ENCODE measurements around the gene CDCA7L. TPM values are rescaled to one million over a fixed set of nuclear protein-coding genes. Genes with fewer than 3 reads are reported as not detected.

The CDCA7L gene
- total RNA-seq, 1 donor, result 19.8 TPM

DNA sequence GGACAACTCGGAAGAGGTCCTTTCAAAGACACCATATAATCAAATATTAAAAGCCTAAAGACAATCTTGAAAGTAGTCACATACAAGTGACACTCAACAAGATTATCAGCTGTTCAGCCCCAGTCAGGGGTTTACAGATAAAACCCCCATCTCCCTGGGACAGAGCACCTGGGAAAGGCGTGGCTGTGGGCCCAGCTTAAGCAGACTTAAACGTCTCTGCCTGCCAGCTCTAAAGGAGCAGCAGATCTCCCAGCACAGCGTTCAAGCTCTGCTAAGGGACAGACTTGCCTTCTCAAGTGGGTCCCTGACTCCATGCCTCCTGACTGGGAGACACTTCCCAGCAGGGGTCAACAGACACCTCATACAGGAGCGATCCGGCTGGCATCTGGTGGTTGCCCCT lies 18.0 kb downstream of the CDCA7L start:
- H3K4me1 ChIP-seq (ENCODE audit: insufficient read depth, low read length), result peaks cover 7% of the 10 kb centered on the region
- no peaks in the 10 kb centered on the region for H3K9me3 ChIP-seq (ENCODE audit: low read depth, low read length)
- no peak overlapping the region for H3K4me3 ChIP-seq (ENCODE audit: low read length)
- no peaks in the 10 kb centered on the region for H3K27me3 ChIP-seq (ENCODE audit: insufficient read depth, low read length)

GRCh38 chr7:21926448-21926847 lies 19.3 kb downstream of the CDCA7L start:
- H3K9me3 ChIP-seq (ENCODE audit: low read depth, low read length), result no peaks in the 10 kb centered on the region
- no peaks in the 10 kb centered on the region for H3K27me3 ChIP-seq (ENCODE audit: insufficient read depth, low read length)
- no peak overlapping the region for H3K4me3 ChIP-seq (ENCODE audit: low read length)
- H3K4me1 ChIP-seq (ENCODE audit: insufficient read depth, low read length), result peaks cover 7% of the 10 kb centered on the region

GRCh38 chr7:21923658-21924057 lies 22.0 kb downstream of the CDCA7L start:
- H3K4me1 ChIP-seq (ENCODE audit: insufficient read depth, low read length), result peaks cover 7% of the 10 kb centered on the region
- no peaks in the 10 kb centered on the region for H3K9me3 ChIP-seq (ENCODE audit: low read depth, low read length)
- H3K27me3 ChIP-seq (ENCODE audit: insufficient read depth, low read length), result no peaks in the 10 kb centered on the region
- H3K4me3 ChIP-seq (ENCODE audit: low read length), result no peak overlapping the region

GRCh38 chr7:21922605-21923004 lies 23.1 kb downstream of the CDCA7L start:
- Histone ChIP-seq H3K27me3 (ENCODE audit: insufficient read depth, low read length) (no peaks in the 10 kb centered on the region), H3K4me1 (ENCODE audit: insufficient read depth, low read length) (peaks cover 7% of the 10 kb centered on the region), H3K9me3 (ENCODE audit: low read depth, low read length) (no peaks in the 10 kb centered on the region), H3K4me3 (ENCODE audit: low read length) (no peak overlapping the region)

DNA sequence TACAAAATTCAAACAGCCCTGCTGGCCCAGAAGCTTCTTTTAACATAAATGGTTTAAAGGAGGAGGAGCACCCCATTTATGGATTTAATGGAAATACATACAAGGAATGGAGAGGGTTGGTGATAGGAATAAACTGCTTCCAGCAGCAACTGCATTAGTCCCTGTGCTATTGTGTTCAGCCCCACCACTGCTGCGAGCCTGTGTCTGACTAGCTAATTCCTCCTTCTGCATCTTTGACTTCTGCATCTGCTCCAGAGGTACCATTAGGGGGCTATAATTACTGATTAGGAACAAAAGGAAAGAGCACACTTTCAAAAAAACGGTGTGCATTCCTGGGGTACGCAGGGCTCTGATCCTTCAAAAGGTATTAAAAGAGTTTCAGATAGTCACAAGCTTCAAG lies 24.8 kb downstream of the CDCA7L start:
- Histone ChIP-seq H3K4me3 (ENCODE audit: low read length) (no peak overlapping the region), H3K27me3 (ENCODE audit: insufficient read depth, low read length) (no peaks in the 10 kb centered on the region), H3K9me3 (ENCODE audit: low read depth, low read length) (no peaks in the 10 kb centered on the region), H3K4me1 (ENCODE audit: insufficient read depth, low read length) (peaks cover 7% of the 10 kb centered on the region)

DNA sequence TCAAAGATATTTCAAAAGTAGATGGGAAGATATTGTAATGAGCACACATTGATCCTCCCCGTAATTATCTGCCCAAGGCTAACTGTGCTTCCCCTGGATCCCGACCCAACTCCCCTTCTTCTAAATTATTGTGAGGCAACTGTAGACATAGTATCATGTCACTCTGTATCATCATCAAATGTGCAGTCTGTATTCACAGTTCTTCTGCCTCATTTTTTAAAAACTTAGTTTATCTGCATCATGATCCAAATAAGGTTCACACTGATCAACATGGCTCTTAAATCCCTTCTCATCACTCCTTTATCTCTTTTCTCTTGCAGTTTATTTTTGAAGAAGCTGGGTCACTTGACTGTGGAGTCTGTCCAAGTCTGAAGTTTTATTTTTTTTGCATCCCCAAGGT lies 27.5 kb downstream of the CDCA7L start:
- H3K27me3 ChIP-seq (ENCODE audit: insufficient read depth, low read length), result no peaks in the 10 kb centered on the region
- H3K4me3 ChIP-seq (ENCODE audit: low read length), result no peak overlapping the region
- no peaks in the 10 kb centered on the region for H3K9me3 ChIP-seq (ENCODE audit: low read depth, low read length)
- peaks cover 15% of the 10 kb centered on the region for H3K4me1 ChIP-seq (ENCODE audit: insufficient read depth, low read length)

GRCh38 chr7:21916629-21917028 lies 29.1 kb downstream of the CDCA7L start:
- no peak overlapping the region for H3K4me3 ChIP-seq (ENCODE audit: low read length)
- H3K4me1 ChIP-seq (ENCODE audit: insufficient read depth, low read length), result peaks cover 11% of the 10 kb centered on the region
- H3K27me3 ChIP-seq (ENCODE audit: insufficient read depth, low read length), result no peaks in the 10 kb centered on the region
- no peaks in the 10 kb centered on the region for H3K9me3 ChIP-seq (ENCODE audit: low read depth, low read length)

DNA sequence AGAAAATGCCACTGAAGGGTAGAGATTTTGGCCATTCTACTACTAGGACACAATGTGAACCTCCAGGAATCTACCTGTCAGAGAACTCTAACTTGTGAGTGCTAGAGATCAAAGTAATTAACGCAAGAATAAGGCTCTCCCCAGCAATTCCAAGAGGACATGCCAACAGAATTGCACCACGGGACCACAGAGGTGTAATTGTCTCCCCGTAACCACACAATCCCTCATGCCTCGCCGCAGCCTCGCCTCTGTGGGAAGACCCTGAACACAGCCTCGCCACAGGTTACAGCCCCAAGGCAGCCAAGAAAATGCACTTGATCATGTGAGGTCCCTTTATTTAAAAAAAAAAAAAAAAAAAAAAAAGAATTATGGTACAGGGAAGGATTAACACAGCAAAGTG lies 29.5 kb downstream of the CDCA7L start:
- Histone ChIP-seq H3K9me3 (ENCODE audit: low read depth, low read length) (no peaks in the 10 kb centered on the region), H3K4me3 (ENCODE audit: low read length) (no peak overlapping the region), H3K27me3 (ENCODE audit: insufficient read depth, low read length) (no peaks in the 10 kb centered on the region), H3K4me1 (ENCODE audit: insufficient read depth, low read length) (peaks cover 11% of the 10 kb centered on the region)

GRCh38 chr7:21915140-21915539 lies 30.6 kb downstream of the CDCA7L start:
- Histone ChIP-seq H3K4me1 (ENCODE audit: insufficient read depth, low read length) (peaks cover 11% of the 10 kb centered on the region), H3K4me3 (ENCODE audit: low read length) (no peak overlapping the region), H3K27me3 (ENCODE audit: insufficient read depth, low read length) (no peaks in the 10 kb centered on the region), H3K9me3 (ENCODE audit: low read depth, low read length) (no peaks in the 10 kb centered on the region)

- Histone ChIP-seq H3K27me3 (ENCODE audit: insufficient read depth, low read length) (no peaks in the 10 kb centered on the region), H3K4me3 (ENCODE audit: low read length) (no peak overlapping the region), H3K4me1 (ENCODE audit: insufficient read depth, low read length) (peaks cover 11% of the 10 kb centered on the region), H3K9me3 (ENCODE audit: low read depth, low read length) (no peaks in the 10 kb centered on the region)
Observed at GRCh38 chr7:21914671-21915070, 31.0 kb downstream of the CDCA7L start.

GRCh38 chr7:21912931-21913780 lies 32.5 kb downstream of the CDCA7L start:
- Histone ChIP-seq H3K27me3 (ENCODE audit: insufficient read depth, low read length) (no peaks in the 10 kb centered on the region), H3K9me3 (ENCODE audit: low read depth, low read length) (no peaks in the 10 kb centered on the region), H3K4me1 (ENCODE audit: insufficient read depth, low read length) (peaks cover 11% of the 10 kb centered on the region), H3K4me3 (ENCODE audit: low read length) (no peak overlapping the region)

DNA sequence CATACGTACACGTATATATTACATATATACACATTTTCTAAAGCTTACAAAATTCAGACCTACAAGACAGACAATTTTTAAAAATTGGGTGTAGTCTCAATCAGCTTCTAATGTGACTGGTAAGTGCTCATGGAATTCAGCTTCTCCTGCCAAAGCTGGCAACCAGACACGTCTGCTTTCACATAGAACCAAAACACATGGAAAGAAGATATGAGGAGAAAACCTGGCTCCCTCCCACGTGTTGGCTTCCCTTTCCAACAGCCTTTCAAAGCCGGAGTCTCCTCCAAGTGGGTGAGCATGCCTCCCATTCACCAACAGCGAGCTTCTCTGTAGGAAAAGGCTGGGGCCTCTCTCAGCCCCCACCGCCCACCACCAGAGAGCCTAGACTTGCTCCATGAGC lies 33.4 kb downstream of the CDCA7L start:
- no peak overlapping the region for H3K4me3 ChIP-seq (ENCODE audit: low read length)
- H3K27me3 ChIP-seq (ENCODE audit: insufficient read depth, low read length), result no peaks in the 10 kb centered on the region
- H3K9me3 ChIP-seq (ENCODE audit: low read depth, low read length), result no peaks in the 10 kb centered on the region
- peaks cover 11% of the 10 kb centered on the region for H3K4me1 ChIP-seq (ENCODE audit: insufficient read depth, low read length)

GRCh38 chr7:21911341-21911875 lies 34.3 kb downstream of the CDCA7L start:
- peaks cover 11% of the 10 kb centered on the region for H3K4me1 ChIP-seq (ENCODE audit: insufficient read depth, low read length)
- no peaks in the 10 kb centered on the region for H3K27me3 ChIP-seq (ENCODE audit: insufficient read depth, low read length)
- no peak overlapping the region for H3K4me3 ChIP-seq (ENCODE audit: low read length)
- no peaks in the 10 kb centered on the region for H3K9me3 ChIP-seq (ENCODE audit: low read depth, low read length)

GRCh38 chr7:21910253-21910652 lies 35.4 kb downstream of the CDCA7L start:
- Histone ChIP-seq H3K4me3 (ENCODE audit: low read length) (no peak overlapping the region), H3K27me3 (ENCODE audit: insufficient read depth, low read length) (no peaks in the 10 kb centered on the region), H3K4me1 (ENCODE audit: insufficient read depth, low read length) (peaks cover 11% of the 10 kb centered on the region), H3K9me3 (ENCODE audit: low read depth, low read length) (no peaks in the 10 kb centered on the region)

DNA sequence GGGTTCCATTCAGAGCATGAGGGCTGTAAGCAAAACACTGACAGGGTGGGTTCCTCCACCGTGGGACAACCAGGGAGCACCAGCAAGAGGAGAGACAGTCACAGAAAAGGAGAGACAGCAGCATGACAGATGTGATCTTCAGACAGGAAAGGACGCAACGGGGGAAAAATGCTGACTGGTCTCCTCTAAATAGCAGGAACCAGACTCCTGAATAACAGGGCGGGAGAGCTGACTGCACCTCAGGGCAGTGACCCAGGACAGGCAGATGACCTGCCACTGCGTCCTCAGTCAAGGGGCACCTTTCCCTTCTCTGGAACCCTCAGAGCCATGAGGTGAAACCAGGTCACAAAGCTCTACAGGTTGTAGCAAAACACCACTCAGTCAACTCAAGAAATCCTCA lies 37.0 kb downstream of the CDCA7L start:
- Histone ChIP-seq H3K27me3 (ENCODE audit: insufficient read depth, low read length) (no peaks in the 10 kb centered on the region), H3K4me3 (ENCODE audit: low read length) (no peak overlapping the region), H3K9me3 (ENCODE audit: low read depth, low read length) (no peaks in the 10 kb centered on the region), H3K4me1 (ENCODE audit: insufficient read depth, low read length) (peaks cover 6% of the 10 kb centered on the region)
